Tibial artery (tissue), 4 donors: ENCODE data around the gene GLDN.

Experiments used
- DNase-seq, 2 donors: peaks; one replicate each; pipeline ENCODE4 v3.0.0-alpha.2; 2019
- H3K27ac ChIP-seq, 2 donors: fragments of 200-600 bp; sonication (generic) in 1 of 2; 1 replicate in 1 of 2; 2 replicates in 1 of 2; pipeline ENCODE4 v1.5.1; 2018 to 2019; ENCODE audit warnings: mild to moderate bottlenecking in 1 of 2
- H3K27me3 ChIP-seq, 2 donors: fragments of 200-600 bp; sonication (generic) in 1 of 2; one replicate each; pipeline versions ENCODE4 v1.5.1 to v1.6.0; 2016 to 2019
- H3K36me3 ChIP-seq, 3 donors: fragments of 200-600 bp; sonication (generic) in 2 of 3; one replicate each; pipeline ENCODE4 v1.5.1; 2016 to 2019; ENCODE audit warnings: mild to moderate bottlenecking in 2 of 3
- H3K4me1 ChIP-seq, 4 donors: fragments of 200-600 bp; sonication (generic) in 2 of 4; 1 replicate in 3 of 4; 2 replicates in 1 of 4; pipeline ENCODE4 v1.5.1; 2016 to 2019
- H3K4me3 ChIP-seq, 2 donors: fragments of 200-600 bp; sonication (generic) in 1 of 2; 1 replicate in 1 of 2; 2 replicates in 1 of 2; pipeline ENCODE4 v1.5.1; 2018 to 2019; ENCODE audit warnings: mild to moderate bottlenecking in 2 of 2
- H3K9me3 ChIP-seq, 3 donors: fragments of 200-600 bp; sonication (generic) in 1 of 3; one replicate each; pipeline ENCODE4 v1.5.1; 2016 to 2019
- CTCF ChIP-seq, 2 experiments: fragments of 200-600 bp in 1 of 2; fragments of 450-650 bp in 1 of 2; IDR thresholded peaks; one replicate each; pipeline ENCODE4 v1.5.1; 2017 to 2019; ENCODE audit warnings: antibody characterized with exemption in 2 of 2, mild to moderate bottlenecking in 1 of 2, moderate library complexity in 1 of 2
- intact Hi-C: fragments of 100-400 bp; cut with DNase I; formaldehyde crosslinking; loops from one replicate; pipeline ENCODE4 v1.15.0; 2023; ENCODE audit warnings: low total_unique reads

The GLDN gene

GRCh38 chr15:51380999-51381806, 39.7 kb downstream of the GLDN start:
- intact Hi-C loops: loop anchor here (1.0 to 2.0 kb wide), 3 partner anchors 100 to 218 kb away; no protein-coding TSS in a partner anchor
- no peaks in the 10 kb centered on the region for H3K9me3 ChIP-seq
- H3K36me3 ChIP-seq: peaks cover 11 to 16% (median 15%) of the 10 kb centered on the region in 3 donors
- H3K27me3 ChIP-seq: no peaks in the 10 kb centered on the region
- H3K4me1 ChIP-seq: peaks cover 0 to 27% (median 22%) of the 10 kb centered on the region in 4 donors
- DNase-seq: peak; percentile 72 to 80
- no peak overlapping the region for H3K27ac ChIP-seq
- peak; percentile 92 to 99 for TF ChIP-seq CTCF (IDR thresholded peaks at IDR 0.05)
- no peak overlapping the region for H3K4me3 ChIP-seq

- intact Hi-C loops: no loop called here
- no peak for DNase-seq
Measured at GRCh38 chr15:51382787-51383186, 41.3 kb downstream of the GLDN start.

GRCh38 chr15:51386029-51386428, 44.6 kb downstream of the GLDN start:
- intact Hi-C loops: no loop called here
- no peak overlapping the region for H3K4me3 ChIP-seq
- H3K4me1 ChIP-seq: peaks cover 0 to 5% (median 2%) of the 10 kb centered on the region in 4 donors
- peaks cover 15 to 16% (median 16%) of the 10 kb centered on the region in 3 donors for H3K36me3 ChIP-seq
- no peak for DNase-seq
- H3K27ac ChIP-seq: no peak overlapping the region
- no peaks in the 10 kb centered on the region for H3K9me3 ChIP-seq
- no peaks in the 10 kb centered on the region for H3K27me3 ChIP-seq
- TF ChIP-seq CTCF (IDR thresholded peaks at IDR 0.05): no peak

More at GRCh38 chr15:51382787-51383186, 41.3 kb downstream of the GLDN start:
- H3K27me3 ChIP-seq: no peaks in the 10 kb centered on the region
- H3K36me3 ChIP-seq: peaks cover 11 to 16% (median 15%) of the 10 kb centered on the region in 3 donors
- H3K9me3 ChIP-seq: no peaks in the 10 kb centered on the region
- no peak overlapping the region for H3K27ac ChIP-seq
- H3K4me3 ChIP-seq: no peak overlapping the region
- TF ChIP-seq CTCF (IDR thresholded peaks at IDR 0.05): peak; percentile 23 to 34
- H3K4me1 ChIP-seq: peaks cover 0 to 27% (median 22%) of the 10 kb centered on the region in 4 donors

DNA sequence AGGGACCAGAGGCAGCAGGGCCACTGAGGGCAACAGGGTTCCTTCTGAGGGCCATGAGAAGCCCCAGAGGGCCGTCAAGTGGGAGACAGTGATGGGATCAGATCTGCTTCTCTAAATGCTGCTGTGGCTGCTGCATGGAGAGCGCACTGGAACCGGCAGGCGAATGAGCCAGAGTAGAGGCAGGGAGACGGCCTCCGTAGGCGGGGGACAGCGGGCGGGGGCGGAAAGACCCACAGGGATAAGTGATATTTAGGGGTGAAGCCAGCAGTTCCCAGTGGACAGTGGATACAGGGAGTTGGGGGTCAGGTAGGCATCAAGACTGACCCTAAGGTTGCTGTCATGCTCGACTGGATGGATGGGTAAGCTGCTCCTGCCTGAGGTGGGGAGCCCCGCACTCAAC, 45.0 kb downstream of the GLDN start:
- H3K4me1 ChIP-seq: peaks cover 0 to under 1% (median 0%) of the 10 kb centered on the region in 4 donors
- peaks cover 15 to 16% (median 16%) of the 10 kb centered on the region in 3 donors for H3K36me3 ChIP-seq
- H3K4me3 ChIP-seq: no peak overlapping the region
- H3K27me3 ChIP-seq: no peaks in the 10 kb centered on the region
- no peaks in the 10 kb centered on the region for H3K9me3 ChIP-seq
- DNase-seq: no peak
- intact Hi-C loops: no loop called here
- H3K27ac ChIP-seq: no peak overlapping the region
- TF ChIP-seq CTCF (IDR thresholded peaks at IDR 0.05): no peak

- Histone ChIP-seq H3K36me3 (peaks cover 15 to 16% (median 16%) of the 10 kb centered on the region in 3 donors), H3K4me3 (no peak overlapping the region), H3K27ac (no peak overlapping the region), H3K27me3 (no peaks in the 10 kb centered on the region), H3K9me3 (no peaks in the 10 kb centered on the region), H3K4me1 (no peaks in the 10 kb centered on the region)
- no peak for TF ChIP-seq CTCF (IDR thresholded peaks at IDR 0.05)
- no peak for DNase-seq
- intact Hi-C loops: no loop called here
Measured at GRCh38 chr15:51386960-51387698, 45.7 kb downstream of the GLDN start.
